KBM-7 (cell line): ENCODE results near the gene AMACR.
"Not testable (repeated sequence)": the region's sequence is repeated elsewhere in the genome, so short reads cannot be mapped to it uniquely, and the experiment has no call there.

Experiments
- DNase-seq: peaks from one replicate; pipeline ENCODE4 v3.0.0-alpha.2; 2015
- in situ Hi-C: fragments of 300-500 bp; cut with MboI; formaldehyde crosslinking; loops from 2 replicates; pipeline ENCODE4 v1.14.3; 2020; ENCODE audit warnings: low sequenced_read_pairs, low pct_unique_long_range_greater_than_20kb, mixed read lengths

AMACR gene

DNA sequence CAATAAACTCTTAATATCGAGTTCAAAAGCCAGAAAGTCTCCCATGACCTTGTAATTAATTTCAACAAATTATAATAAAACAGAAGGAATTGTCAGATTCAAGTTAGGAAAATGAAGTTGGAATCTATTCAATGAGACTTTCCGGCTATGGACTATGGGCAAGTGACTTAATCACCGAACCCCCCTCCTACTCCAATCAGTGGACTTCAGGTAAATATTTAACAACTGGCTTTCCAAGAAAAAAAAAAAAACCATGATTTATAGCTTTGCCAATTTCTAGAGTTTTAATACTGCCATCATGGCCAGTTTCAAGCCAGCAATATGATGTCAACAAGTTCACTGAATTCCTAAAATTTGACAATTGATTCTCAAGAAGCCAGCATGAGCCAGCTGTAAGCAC is 27.8 kb downstream of the AMACR start:
- DNase-seq, result no peak
- in situ Hi-C loops, result no loop called here

- DNase-seq, result no peak
- in situ Hi-C loops, result no loop called here
These were observed 29.5 kb downstream of the AMACR start for GRCh38 chr5:33978306-33978705.

GRCh38 chr5:33976307-33976706 is 31.5 kb downstream of the AMACR start:
- in situ Hi-C loops, result no loop called here
- DNase-seq, result no peak

- no peak for DNase-seq
- in situ Hi-C loops, result no loop called here
These were observed 32.0 kb downstream of the AMACR start for GRCh38 chr5:33975852-33976251.

DNA sequence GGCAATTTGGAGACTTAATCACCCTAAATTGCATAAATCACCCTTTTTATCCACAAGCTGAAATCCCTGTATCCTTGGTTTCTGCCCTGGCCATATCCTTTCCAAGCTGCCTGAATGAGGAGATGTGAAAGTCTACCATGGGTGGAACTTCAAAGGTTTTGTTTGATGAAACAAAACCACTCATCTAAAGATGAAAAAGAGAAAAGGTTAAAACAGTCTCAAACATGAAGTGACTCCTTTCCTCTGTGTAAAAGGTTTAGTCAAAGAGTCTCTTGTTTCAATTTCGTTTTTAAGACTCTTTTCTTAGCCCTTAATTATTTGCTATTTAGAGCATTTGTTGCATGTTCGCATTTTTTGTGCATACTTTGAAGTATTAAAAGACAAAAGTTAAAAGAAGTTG is 34.6 kb downstream of the AMACR start:
- in situ Hi-C loops, result no loop called here
- no peak for DNase-seq

- DNase-seq, result peak; percentile 27
- in situ Hi-C loops, result no loop called here
These were observed 38.0 kb downstream of the AMACR start for GRCh38 chr5:33969572-33970452.

- DNase-seq, result no peak
- in situ Hi-C loops, result no loop called here
These were observed 39.4 kb downstream of the AMACR start for GRCh38 chr5:33968211-33969005.

GRCh38 chr5:33966805-33967204 is 41.0 kb downstream of the AMACR start:
- DNase-seq, result no peak
- in situ Hi-C loops, result no loop called here

GRCh38 chr5:33964132-33964700 is 43.6 kb downstream of the AMACR start:
- in situ Hi-C loops, result no loop called here

DNA sequence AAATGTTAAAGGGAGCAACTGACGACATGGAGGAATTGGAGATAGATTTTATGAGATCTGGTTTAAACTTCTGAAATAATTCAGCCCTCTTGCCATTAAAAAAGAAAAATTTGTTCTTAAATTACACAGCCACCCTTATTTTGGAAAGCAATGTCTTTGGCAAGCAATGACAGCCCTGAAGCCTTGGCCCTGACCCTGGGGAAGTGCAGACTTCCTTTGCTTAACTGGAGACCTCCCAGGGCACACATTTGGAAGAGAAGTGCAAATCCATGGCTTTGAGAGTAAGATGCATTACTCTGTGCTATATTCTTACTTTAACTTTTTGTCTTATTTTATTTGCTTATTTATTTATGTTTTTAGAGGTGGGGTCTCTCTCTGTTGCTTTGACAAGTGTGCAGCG is 49.7 kb downstream of the AMACR start:
- in situ Hi-C loops, result no loop called here
- no peak for DNase-seq

More at GRCh38 chr5:33964132-33964700, 43.6 kb downstream of the AMACR start:
- no peak for DNase-seq

GRCh38 chr5:33957577-33958150 is 50.2 kb downstream of the AMACR start:
- DNase-seq, result no peak
- in situ Hi-C loops, result no loop called here

- DNase-seq, in situ Hi-C loops: not testable (repeated sequence)
These were observed 55.7 kb downstream of the AMACR start for GRCh38 chr5:33952175-33952574.

DNA sequence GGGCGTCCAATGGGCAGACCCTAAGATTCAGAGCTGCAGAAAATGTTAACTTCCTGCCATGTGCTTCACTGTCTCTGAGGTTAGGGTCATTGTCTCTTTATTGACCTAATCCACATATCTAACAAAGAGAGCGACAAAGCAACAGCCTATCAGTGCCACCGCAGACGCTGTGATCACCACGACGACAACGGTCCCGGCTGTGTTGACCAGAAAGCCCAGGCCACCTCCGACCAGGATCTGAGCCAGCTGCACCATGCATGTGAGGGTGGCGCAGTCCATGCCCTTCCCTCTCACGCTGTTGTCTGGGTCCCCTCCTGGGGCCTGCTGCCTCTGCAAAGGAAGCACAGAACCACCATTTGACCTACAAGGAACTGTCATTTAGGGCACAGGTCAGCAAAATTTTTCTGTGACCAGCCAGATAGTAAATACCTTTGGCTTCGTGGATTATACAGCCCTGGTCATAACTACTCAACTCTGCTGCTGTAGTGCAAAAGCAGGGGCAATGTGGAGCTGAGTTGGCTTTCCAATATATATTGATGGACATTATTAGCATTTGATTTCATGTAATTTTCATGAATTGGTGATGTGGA is 63.2 kb downstream of the AMACR start:
- DNase-seq, result no peak
- in situ Hi-C loops, result no loop called here

DNA sequence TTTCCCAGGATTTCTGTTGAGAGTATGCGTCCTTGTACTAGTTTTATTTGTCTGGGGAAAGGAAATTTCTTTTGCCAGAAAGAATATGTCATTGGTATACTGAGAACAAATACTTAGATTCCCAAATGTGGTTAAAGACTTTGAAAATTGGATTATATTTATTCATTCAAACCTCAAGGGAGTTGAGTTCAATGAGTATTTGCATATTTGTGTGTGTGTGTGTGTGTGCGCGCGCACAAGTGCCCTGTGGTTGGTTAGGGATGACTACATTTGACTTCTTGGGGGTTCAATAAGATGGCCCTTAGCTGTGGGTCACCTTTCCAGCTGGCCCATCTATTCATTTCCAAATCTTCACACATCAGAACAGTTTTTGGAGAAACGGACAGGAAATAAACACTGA is 66.8 kb downstream of the AMACR start:
- DNase-seq, result no peak
- in situ Hi-C loops, result no loop called here

DNA sequence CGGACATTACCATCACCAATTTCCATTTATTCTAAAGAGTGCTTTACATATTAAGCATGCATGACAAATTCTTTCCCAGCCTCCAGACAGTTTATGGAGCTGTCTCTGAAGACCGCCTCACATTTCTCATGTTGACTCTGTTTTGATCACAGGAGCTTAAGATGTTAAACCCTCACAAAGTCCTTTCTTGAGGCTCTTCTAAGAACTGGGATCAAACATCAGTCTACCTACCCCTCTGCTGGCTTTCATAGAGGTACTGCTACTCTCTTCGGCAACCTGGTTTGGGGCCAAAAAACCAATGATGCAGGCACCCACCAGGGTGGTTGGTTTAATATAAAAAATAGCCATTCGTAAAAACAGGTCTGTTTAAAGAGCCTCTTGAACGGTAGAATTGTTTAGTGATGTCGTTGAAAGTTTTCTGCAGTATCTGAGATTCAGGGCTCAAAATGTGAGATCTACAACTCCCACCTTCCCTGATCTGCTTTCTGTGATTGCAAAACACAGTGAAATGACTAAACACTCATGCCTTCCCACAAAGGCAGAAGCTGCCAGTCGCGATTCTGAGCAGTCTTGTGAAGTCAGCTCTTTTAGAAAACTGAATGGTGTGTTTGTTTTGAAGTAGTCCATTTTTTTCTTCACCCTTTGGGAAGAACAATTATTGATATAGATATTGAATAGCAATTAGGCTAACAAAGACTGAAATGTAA is 68.1 kb downstream of the AMACR start:
- in situ Hi-C loops, result no loop called here
- DNase-seq, result no peak

GRCh38 chr5:33938881-33939280 is 69.0 kb downstream of the AMACR start:
- DNase-seq, result no peak
- in situ Hi-C loops, result no loop called here

DNA sequence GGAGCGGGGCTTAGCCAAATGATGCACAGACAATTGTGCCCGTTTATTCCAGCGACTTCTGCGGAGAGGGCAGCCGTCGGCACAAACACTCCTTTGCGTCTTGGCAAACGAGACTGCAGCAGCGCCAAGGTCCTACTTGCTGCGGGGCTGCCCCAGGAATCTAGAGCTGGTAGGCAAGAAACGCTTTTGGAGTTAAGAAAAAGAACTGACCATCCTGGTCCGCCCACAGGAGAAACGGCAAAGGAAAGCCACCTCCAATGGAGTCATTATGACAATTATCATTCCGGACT is 69.4 kb downstream of the AMACR start:
- no peak for DNase-seq
- in situ Hi-C loops, result no loop called here

DNA sequence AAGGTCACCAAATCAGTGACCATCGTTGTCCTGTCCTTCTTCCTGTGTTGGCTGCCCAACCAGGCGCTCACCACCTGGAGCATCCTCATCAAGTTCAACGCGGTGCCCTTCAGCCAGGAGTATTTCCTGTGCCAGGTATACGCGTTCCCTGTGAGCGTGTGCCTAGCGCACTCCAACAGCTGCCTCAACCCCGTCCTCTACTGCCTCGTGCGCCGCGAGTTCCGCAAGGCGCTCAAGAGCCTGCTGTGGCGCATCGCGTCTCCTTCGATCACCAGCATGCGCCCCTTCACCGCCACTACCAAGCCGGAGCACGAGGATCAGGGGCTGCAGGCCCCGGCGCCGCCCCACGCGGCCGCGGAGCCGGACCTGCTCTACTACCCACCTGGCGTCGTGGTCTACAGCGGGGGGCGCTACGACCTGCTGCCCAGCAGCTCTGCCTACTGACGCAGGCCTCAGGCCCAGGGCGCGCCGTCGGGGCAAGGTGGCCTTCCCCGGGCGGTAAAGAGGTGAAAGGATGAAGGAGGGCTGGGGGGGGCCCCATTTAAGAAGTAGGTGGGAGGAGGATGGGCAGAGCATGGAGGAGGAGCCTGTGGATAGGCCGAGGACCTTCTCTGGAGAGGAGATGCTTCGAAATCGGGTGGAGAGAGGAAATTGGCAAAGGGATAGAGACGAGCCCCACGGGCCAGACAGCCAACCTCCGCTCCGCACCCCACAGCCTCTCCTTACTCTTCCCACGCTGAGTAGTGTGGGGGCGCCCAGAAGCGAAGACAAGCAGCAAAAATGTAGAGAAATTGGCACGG is 69.9 kb downstream of the AMACR start:
- in situ Hi-C loops, result no loop called here
- DNase-seq, result no peak
